Hepatocyte (in vitro differentiated cells): ENCODE measurements around the gene TEX30.

ENCODE experiments used
- EZH2 ChIP-seq: fragments of 200-600 bp; sonication (generic); IDR thresholded peaks from 2 replicates; pipeline ENCODE4 v1.6.1; 2016; ENCODE audit warnings: antibody characterized with exemption, mild to moderate bottlenecking, borderline replicate concordance
- EZH2phosphoT487 ChIP-seq: fragments of 200-600 bp; sonication (generic); IDR thresholded peaks from one replicate; pipeline ENCODE4 v1.6.1; 2018; ENCODE audit warnings: antibody characterized with exemption, mild to moderate bottlenecking, low read depth, moderate library complexity; ENCODE audit not compliant: unreplicated experiment, severe bottlenecking
- TF ChIP-seq, protein P1 (sequence below): fragments of 200-600 bp; sonication (generic); IDR thresholded peaks from 2 replicates; pipeline ENCODE4 v1.5.1; 2016; ENCODE audit warnings: antibody characterized with exemption, mild to moderate bottlenecking; ENCODE audit not compliant: poor library complexity

GRCh38 chr13:102771298-102772041 is 2.1 kb downstream of the TEX30 start:
- TF ChIP-seq, protein P1, sequence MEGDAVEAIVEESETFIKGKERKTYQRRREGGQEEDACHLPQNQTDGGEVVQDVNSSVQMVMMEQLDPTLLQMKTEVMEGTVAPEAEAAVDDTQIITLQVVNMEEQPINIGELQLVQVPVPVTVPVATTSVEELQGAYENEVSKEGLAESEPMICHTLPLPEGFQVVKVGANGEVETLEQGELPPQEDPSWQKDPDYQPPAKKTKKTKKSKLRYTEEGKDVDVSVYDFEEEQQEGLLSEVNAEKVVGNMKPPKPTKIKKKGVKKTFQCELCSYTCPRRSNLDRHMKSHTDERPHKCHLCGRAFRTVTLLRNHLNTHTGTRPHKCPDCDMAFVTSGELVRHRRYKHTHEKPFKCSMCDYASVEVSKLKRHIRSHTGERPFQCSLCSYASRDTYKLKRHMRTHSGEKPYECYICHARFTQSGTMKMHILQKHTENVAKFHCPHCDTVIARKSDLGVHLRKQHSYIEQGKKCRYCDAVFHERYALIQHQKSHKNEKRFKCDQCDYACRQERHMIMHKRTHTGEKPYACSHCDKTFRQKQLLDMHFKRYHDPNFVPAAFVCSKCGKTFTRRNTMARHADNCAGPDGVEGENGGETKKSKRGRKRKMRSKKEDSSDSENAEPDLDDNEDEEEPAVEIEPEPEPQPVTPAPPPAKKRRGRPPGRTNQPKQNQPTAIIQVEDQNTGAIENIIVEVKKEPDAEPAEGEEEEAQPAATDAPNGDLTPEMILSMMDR = no peak
- TF ChIP-seq EZH2 (no peak), EZH2phosphoT487 (no peak)
